A204.1 (cell line): Measurements from ENCODE around the gene CDH11.

Experiments
- FAIRE-seq: peaks from 2 replicates; lab custom pipeline; 2012; peaks lifted over from hg19 to GRCh38; lab: Jason Lieb, UNC

Gene CDH11

GRCh38 chr16:65116818-65117430, 4.9 kb downstream of the CDH11 start:
- FAIRE-seq, result no peak

DNA sequence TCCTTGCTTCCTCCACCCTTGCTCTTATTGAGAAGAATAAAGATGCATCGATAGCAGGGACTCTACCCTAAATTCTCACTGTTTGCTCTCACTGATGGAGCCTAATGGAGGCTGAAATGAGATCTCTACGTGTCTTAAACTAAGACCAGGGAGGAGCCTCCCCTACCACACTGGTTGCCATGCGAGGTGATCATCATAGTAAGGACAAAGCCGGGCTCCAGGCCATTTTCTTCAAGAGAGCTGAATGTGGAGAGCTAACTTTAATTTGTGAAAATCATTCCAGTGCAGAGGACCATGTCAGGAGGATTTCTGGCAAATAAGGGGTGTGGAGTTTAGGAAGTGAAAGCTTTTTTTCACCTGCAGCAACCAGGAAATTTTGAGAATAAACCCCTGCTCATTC, 5.6 kb downstream of the CDH11 start:
- FAIRE-seq, result no peak

GRCh38 chr16:65114527-65114926, 7.3 kb downstream of the CDH11 start:
- no peak for FAIRE-seq

DNA sequence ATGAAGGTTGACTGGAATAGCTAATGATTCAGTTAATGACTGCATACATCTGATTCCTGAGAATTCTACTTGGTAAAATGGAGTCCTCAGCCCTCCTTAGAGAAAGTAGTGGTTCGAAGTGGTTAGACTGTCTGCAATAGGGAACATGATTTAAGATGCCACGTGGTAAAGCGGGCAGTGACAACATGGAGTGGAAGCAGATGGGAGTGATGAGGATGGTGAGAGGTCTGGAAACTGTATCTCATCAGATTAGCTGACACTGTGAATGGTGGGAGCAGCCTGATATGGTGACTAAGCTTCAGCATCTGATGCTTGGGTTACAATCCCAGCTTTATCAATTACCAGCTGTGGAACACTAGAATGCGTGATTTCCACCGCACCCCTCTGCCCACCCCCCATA, 8.4 kb downstream of the CDH11 start:
- no peak for FAIRE-seq

DNA sequence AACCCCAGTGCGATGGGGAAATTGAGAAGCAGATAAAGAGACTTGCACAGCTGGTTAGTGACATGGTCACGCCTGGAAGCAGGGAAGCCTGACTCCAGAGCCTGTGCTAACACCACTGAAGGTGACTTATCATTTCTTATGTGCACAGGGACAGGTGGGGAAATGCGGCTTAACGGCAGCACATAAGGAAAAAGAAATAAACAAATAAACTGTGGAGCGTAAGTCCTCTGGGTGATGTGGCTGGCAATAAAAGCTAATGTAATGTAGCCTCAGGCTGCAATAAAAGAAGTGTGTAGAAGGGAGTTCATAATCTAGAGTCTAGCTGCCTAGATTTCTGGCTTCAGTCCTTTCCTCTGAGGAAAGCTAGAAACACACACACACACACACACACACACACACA, 10.6 kb downstream of the CDH11 start:
- no peak for FAIRE-seq

DNA sequence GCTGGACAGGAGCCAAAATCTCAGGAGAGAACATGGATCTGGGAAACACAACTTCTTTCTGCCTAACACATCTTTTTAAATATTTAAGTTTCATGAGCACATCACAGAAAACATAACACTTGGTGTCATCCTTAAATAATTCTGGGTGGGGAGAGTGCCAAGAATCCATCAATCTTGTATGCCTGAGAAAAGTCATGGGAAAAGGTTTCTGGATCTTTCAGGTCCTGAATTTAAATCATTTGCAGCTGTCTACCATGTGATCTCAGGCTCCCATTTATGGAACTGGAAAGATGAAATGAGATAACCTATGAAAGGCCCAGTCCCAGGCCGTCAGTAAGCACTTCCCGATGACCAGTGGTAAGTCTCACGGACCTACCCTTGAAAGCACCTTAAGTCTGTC, 15.1 kb downstream of the CDH11 start:
- no peak for FAIRE-seq

- FAIRE-seq, result no peak
These were observed 16.7 kb downstream of the CDH11 start for GRCh38 chr16:65105171-65105570.

DNA sequence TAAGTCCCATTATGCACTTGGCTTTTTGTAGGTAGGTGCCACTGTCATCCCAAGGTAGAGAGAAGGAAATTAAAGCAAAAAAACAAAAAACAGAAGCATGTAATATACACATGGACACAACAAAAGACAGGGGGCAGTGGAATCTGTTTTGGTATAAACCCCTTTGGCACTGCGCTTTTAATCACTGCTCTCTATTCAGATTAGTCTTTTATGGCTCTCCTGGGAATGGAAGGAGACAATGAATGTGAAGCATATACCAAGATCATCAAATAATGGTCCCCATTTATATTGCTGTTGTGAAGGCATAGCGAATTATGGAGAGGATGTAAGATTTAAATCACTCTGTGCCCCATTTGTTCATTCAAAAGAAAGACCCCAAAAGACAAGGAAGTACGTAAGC, 17.4 kb downstream of the CDH11 start:
- no peak for FAIRE-seq

- FAIRE-seq, result no peak
These were observed 19.5 kb downstream of the CDH11 start for GRCh38 chr16:65102326-65102725.

DNA sequence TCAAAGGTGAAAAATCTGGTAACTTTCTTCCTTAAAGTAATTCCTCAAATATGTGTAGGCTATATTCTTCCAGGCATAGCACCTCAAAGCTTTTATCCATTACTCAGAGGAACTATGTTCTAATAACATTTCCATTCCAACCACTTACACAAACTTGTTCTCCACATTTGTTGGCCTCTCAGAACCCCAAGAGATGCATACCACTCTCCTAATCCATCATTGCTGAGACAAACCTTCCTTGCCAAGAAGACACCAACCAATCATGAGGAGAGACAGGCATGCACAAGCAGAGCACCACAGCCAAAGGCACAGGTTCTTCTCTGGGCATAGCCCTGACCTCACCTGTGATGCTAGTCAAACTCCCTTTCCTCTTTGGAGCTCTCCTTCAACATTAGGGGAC, 20.9 kb downstream of the CDH11 start:
- no peak for FAIRE-seq

DNA sequence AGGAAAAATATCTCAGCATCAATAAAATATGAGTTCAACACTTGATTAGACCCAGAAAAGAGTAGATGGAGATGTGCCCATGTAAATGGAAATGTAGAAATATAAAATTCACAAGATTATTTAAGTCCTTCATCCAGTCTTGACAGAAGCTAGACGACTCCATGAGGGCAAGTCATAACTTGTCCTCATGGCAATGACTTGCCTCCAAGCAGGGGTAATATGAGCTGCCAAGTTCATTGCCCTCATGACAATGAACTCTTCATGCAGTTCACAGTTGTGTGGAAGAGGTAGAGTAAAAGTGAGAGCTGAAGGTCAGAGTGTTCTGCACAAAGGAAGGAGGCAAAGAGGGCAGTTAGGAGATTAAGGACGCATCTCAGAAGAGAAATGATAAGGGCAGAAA, 22.3 kb downstream of the CDH11 start:
- FAIRE-seq, result no peak

DNA sequence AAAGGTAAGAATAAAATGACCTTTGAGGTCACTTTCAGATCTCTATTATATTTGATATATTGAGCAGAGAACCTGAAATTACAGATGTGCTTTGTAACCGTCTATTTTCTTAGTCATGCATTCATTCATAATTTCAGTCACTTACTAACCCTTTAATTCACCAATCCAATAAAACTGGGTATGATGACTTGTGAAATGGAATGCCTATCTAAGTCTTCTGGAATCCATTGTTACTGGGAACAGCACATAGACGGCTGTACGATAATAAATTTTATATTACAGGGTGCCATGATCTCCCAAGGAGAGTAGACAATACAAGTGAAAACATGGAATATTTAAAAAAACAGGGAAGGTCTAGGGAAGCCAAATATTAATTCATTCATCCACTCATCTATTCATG, 22.9 kb downstream of the CDH11 start:
- no peak for FAIRE-seq

GRCh38 chr16:65097296-65097695, 24.6 kb downstream of the CDH11 start:
- FAIRE-seq, result no peak

GRCh38 chr16:65095906-65096305, 26.0 kb downstream of the CDH11 start:
- FAIRE-seq, result no peak

DNA sequence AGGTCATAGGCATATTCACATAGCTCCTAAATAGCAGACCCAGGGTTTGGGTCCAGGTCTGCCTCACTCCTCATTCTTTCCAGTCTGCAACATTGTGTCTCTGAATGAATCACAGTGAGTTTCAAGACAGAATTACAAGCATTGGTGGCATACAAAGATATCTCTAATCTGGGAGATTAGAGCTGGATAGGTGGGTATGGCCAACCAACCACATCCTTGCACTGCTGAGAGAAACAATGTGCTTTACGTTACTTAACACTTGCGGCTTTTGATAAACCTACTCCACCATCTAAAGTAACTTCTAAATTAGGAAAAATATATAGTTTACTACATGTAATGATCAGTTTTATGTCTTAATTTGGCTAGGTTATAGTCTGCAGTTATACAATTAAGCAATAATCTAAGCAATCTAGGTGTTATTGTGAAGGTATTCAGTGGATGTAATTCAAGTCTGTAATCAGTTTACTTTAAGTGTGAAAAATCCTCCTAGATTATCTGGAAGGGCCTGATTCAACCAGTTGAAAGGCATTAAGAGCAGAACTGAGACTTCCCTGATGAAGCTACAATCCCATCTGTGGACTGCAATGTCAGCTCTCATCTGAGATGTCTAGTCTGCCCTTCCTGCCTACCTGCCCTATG, 26.7 kb downstream of the CDH11 start:
- no peak for FAIRE-seq

DNA sequence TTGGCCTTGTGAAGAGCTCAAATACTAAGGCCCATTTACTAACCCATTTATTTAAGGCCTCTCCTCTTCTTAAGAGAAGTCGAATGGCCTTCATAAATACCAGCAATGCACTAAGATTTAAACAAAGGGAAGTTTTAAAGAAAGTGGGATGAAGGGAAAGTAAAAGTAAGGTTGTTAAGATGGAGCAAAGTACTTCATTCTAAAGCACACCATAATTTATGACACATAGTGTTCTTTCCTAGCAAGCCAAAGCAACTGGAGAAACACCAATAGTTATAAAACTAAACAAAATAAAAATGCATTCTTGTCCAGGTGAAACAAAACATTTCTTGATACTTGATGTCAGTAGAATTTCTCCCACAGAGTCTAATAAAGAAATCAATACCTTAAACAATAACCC, 27.9 kb downstream of the CDH11 start:
- FAIRE-seq, result no peak

GRCh38 chr16:65083164-65083857, 38.6 kb downstream of the CDH11 start:
- FAIRE-seq, result no peak

DNA sequence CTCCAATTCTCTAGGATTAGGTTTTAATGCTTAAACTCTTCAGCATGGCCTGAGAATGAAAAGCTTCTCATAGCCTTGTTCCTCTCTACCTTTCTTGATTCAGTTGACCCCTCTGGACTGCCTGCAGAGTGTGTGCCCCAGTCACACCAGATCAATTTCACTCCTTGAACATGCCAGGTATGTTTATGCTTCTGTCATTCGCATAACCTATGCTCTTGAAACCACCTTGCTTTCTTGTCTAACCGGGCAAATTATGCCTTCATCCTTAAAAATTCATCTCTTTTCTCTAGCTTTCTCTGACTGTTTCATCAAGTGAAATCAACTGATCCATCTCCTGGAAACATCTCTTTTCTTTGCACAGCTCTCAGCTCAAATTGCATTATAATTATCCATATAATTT, 42.3 kb downstream of the CDH11 start:
- FAIRE-seq, result no peak

DNA sequence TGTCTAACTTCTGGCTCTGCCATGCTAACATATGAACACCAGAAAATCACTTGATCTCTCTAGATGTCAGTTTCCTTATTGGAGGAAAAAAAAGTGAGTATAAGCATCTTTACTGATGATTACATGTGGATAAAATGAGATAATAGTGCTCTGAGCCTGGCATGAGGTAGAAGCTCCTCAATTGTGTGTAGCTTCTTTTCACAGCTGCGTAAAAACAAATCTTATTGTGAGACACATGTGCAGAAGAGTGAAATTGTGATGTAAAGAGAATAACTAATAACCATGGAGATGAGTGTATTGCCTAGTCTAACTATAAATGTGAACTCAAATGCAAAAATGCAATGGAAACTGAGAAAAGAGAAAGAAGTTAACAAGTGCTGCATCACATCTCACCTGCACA, 44.7 kb downstream of the CDH11 start:
- no peak for FAIRE-seq

DNA sequence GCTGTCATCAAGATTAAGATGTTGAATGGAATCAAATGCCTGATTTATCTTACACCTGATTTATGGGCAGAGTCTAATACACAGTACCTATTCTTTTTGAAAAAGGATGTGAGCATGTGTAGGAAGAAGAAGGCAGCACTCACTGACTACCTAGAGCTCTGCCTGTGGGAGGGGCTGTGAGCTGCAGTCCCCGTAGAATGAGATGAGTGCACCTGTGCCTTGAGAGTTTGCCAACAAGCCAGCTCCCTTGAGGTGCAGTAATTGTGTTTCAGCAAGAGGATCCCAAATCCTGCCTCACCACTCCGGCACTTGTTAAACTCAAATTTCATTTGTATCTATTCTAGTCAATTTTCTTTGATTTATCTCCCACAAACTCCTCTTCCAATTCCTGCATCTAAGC, 46.0 kb downstream of the CDH11 start:
- no peak for FAIRE-seq

GRCh38 chr16:65071433-65072311, 50.2 kb downstream of the CDH11 start:
- no peak for FAIRE-seq

DNA sequence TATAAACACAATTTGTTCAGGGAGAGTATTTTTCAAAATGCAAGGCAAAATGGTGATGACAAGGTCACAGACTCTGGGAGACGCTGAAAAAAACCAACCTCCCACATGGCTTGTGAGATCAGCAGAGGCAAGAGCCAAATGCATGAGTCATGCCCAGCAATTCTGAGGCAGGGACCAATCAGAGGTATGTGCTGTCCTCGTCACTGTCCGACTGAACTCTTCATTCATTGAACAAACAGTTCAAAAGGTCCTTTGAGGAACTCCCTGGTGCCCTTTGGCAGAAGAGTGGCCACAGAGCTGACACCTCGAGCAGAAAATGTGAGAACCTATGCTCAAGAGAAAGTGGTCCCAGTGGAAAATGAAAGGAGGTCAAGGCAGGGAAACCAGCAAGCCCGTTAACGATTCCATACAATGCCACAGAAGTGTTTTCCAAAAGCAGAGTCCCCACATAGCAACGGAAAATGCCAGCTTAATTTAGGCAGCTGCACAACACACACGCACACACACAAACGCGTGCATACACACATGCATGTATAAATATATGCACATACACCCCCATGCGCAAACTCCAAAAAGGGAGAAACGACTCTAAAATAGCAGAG, 50.9 kb downstream of the CDH11 start:
- FAIRE-seq, result no peak

GRCh38 chr16:65069766-65070165, 52.1 kb downstream of the CDH11 start:
- no peak for FAIRE-seq
